Measurements from ENCODE around the gene EMD.

GRCh38 chrX:154384284-154384892 is 5.3 kb downstream of the EMD start:
- TF ChIP-seq CTCF (IDR thresholded peaks at IDR 0.05) (no peak), POLR2A (IDR thresholded peaks at IDR 0.05) (no peak), POLR2AphosphoS5 (IDR thresholded peaks at IDR 0.05) (no peak)
